Measurements from ENCODE around the gene SORBS1.

SORBS1 gene

GRCh38 chr10:95565336-95565735 is 4.2 kb upstream of the SORBS1 start:
- no peak for DNase-seq (ENCODE audit: low read depth in 2 of 2)

GRCh38 chr10:95564291-95564690 is 3.1 kb upstream of the SORBS1 start:
- DNase-seq (ENCODE audit: low read depth in 2 of 2): no peak

- no peak for DNase-seq (ENCODE audit: low read depth in 2 of 2)
These were observed 1.3 kb upstream of the SORBS1 start for GRCh38 chr10:95562341-95562965.

- no peak for DNase-seq (ENCODE audit: low read depth in 2 of 2)
These were observed 650 bp upstream of the SORBS1 start for GRCh38 chr10:95561864-95562177.

GRCh38 chr10:95560278-95561176 is 644 bp downstream of the SORBS1 start:
- peak; percentile 1 to 13 for DNase-seq (ENCODE audit: low read depth in 2 of 2)

GRCh38 chr10:95559896-95560277 is 1.3 kb downstream of the SORBS1 start:
- no peak for DNase-seq (ENCODE audit: low read depth in 2 of 2)

- no peak for DNase-seq (ENCODE audit: low read depth in 2 of 2)
These were observed 1.7 kb downstream of the SORBS1 start for GRCh38 chr10:95559471-95559870.

GRCh38 chr10:95558593-95559320 is 2.4 kb downstream of the SORBS1 start:
- no peak for DNase-seq (ENCODE audit: low read depth in 2 of 2)

GRCh38 chr10:95556994-95557767 is 4.0 kb downstream of the SORBS1 start:
- DNase-seq (ENCODE audit: low read depth in 2 of 2): no peak

- no peak for DNase-seq (ENCODE audit: low read depth in 2 of 2)
These were observed 7.5 kb downstream of the SORBS1 start for GRCh38 chr10:95553674-95554073.

GRCh38 chr10:95552679-95553342 is 8.4 kb downstream of the SORBS1 start:
- DNase-seq (ENCODE audit: low read depth in 2 of 2): no peak

- no peak for DNase-seq (ENCODE audit: low read depth in 2 of 2)
These were observed 11.0 kb downstream of the SORBS1 start for GRCh38 chr10:95550073-95550672.

GRCh38 chr10:95547791-95548435 is 13.3 kb downstream of the SORBS1 start:
- DNase-seq (ENCODE audit: low read depth in 2 of 2): no peak

- DNase-seq (ENCODE audit: low read depth in 2 of 2): no peak
These were observed 14.0 kb downstream of the SORBS1 start for GRCh38 chr10:95547197-95547596.

GRCh38 chr10:95545981-95546380 is 15.2 kb downstream of the SORBS1 start:
- no peak for DNase-seq (ENCODE audit: low read depth in 2 of 2)

GRCh38 chr10:95544783-95545500 is 16.2 kb downstream of the SORBS1 start:
- no peak for DNase-seq (ENCODE audit: low read depth in 2 of 2)

- DNase-seq (ENCODE audit: low read depth in 2 of 2): no peak
These were observed 17.7 kb downstream of the SORBS1 start for GRCh38 chr10:95543459-95543858.

- DNase-seq (ENCODE audit: low read depth in 2 of 2): no peak
These were observed 18.4 kb downstream of the SORBS1 start for GRCh38 chr10:95542761-95543160.

- no peak for DNase-seq (ENCODE audit: low read depth in 2 of 2)
These were observed 18.8 kb downstream of the SORBS1 start for GRCh38 chr10:95542330-95542729.

- DNase-seq (ENCODE audit: low read depth in 2 of 2): no peak
These were observed 20.6 kb downstream of the SORBS1 start for GRCh38 chr10:95540514-95541052.
